ENCODE data around the gene SPAG17.

SPAG17 gene

GRCh38 chr1:118201524-118201923 is 16.5 kb upstream of the SPAG17 start:
- Mint-ChIP-seq H3K4me3 (no peak overlapping the region), H3K36me3 (ENCODE audit: insufficient read depth) (no peaks in the 10 kb centered on the region)
- no peak for ATAC-seq (replicated peaks)

DNA sequence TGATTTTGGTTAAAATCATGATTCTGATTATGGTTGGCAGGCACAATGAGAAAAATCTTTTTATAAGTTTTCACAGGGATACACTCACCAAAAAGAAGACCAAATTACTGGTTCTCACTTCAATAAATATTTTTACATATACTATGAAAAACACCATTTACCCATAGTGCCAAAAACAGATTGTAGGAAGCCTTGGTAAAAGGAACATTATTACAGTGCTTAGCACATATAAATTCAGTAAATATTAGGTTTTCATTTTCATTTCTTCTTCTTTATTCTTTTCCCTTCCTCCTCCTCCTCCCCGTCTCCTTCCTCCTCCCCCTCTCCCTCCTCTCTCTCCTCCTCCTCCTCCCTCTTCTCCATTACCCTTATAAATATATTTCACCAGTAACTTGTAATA is 15.8 kb upstream of the SPAG17 start:
- H3K27me3 Mint-ChIP-seq, result no peaks in the 10 kb centered on the region
- H3K36me3 Mint-ChIP-seq (ENCODE audit: insufficient read depth), result no peaks in the 10 kb centered on the region
- no peak overlapping the region for H3K27ac Mint-ChIP-seq
- H3K4me3 Mint-ChIP-seq, result no peak overlapping the region
- H3K9me3 Mint-ChIP-seq, result peaks cover 7 to 10% of the 10 kb centered on the region in 2 donors
- H3K4me1 Mint-ChIP-seq (ENCODE audit: low read depth in 2 of 2), result no peaks in the 10 kb centered on the region
- no peak for DNase-seq
- no peak for ATAC-seq (replicated peaks)

More at GRCh38 chr1:118201524-118201923, 16.5 kb upstream of the SPAG17 start:
- H3K4me1 Mint-ChIP-seq (ENCODE audit: low read depth in 2 of 2), result no peaks in the 10 kb centered on the region
- no peaks in the 10 kb centered on the region for H3K27me3 Mint-ChIP-seq
- peaks cover 7 to 10% of the 10 kb centered on the region in 2 donors for H3K9me3 Mint-ChIP-seq
- H3K27ac Mint-ChIP-seq, result no peak overlapping the region
- DNase-seq, result no peak

- DNase-seq (no peak), ATAC-seq (replicated peaks) (no peak)
- Mint-ChIP-seq H3K27me3 (peaks cover 0 to 5% of the 10 kb centered on the region in 2 donors), H3K36me3 (ENCODE audit: insufficient read depth) (no peaks in the 10 kb centered on the region), H3K9me3 (peaks cover 6 to 12% of the 10 kb centered on the region in 2 donors), H3K27ac (no peak overlapping the region), H3K4me3 (no peak overlapping the region), H3K4me1 (ENCODE audit: low read depth in 2 of 2) (no peaks in the 10 kb centered on the region)
Measured at GRCh38 chr1:118190561-118190960, 5.5 kb upstream of the SPAG17 start.

GRCh38 chr1:118189564-118189963 is 4.5 kb upstream of the SPAG17 start:
- Mint-ChIP-seq H3K36me3 (ENCODE audit: insufficient read depth) (no peaks in the 10 kb centered on the region), H3K4me1 (ENCODE audit: low read depth in 2 of 2) (peaks cover 0 to 2% of the 10 kb centered on the region in 2 donors), H3K9me3 (peaks cover 8 to 20% of the 10 kb centered on the region in 2 donors), H3K27me3 (peaks cover 0 to 15% of the 10 kb centered on the region in 2 donors), H3K27ac (no peak overlapping the region), H3K4me3 (no peak overlapping the region)
- no peak for ATAC-seq (replicated peaks)
- no peak for DNase-seq

GRCh38 chr1:118188411-118188810 is 3.4 kb upstream of the SPAG17 start:
- no peaks in the 10 kb centered on the region for H3K36me3 Mint-ChIP-seq (ENCODE audit: insufficient read depth)
- H3K27me3 Mint-ChIP-seq, result peaks cover 0 to 19% of the 10 kb centered on the region in 2 donors
- peaks cover 8 to 22% of the 10 kb centered on the region in 2 donors for H3K9me3 Mint-ChIP-seq
- ATAC-seq (replicated peaks), result no peak
- H3K4me3 Mint-ChIP-seq, result no peak overlapping the region
- H3K4me1 Mint-ChIP-seq (ENCODE audit: low read depth in 2 of 2), result peaks cover 0 to 5% of the 10 kb centered on the region in 2 donors
- DNase-seq, result no peak
- H3K27ac Mint-ChIP-seq, result no peak overlapping the region

GRCh38 chr1:118186026-118186425 is 998 bp upstream of the SPAG17 start:
- peaks cover 0 to 5% of the 10 kb centered on the region in 2 donors for H3K4me1 Mint-ChIP-seq (ENCODE audit: low read depth in 2 of 2)
- H3K27me3 Mint-ChIP-seq, result peaks cover 0 to 19% of the 10 kb centered on the region in 2 donors
- no peak overlapping the region for H3K27ac Mint-ChIP-seq
- H3K36me3 Mint-ChIP-seq (ENCODE audit: insufficient read depth), result no peaks in the 10 kb centered on the region
- DNase-seq, result no peak
- H3K4me3 Mint-ChIP-seq, result no peak overlapping the region
- H3K9me3 Mint-ChIP-seq, result peaks cover 5 to 14% of the 10 kb centered on the region in 2 donors
- no peak for ATAC-seq (replicated peaks)

- no peak for ATAC-seq (replicated peaks)
- Mint-ChIP-seq H3K27me3 (peaks cover 0 to 19% of the 10 kb centered on the region in 2 donors), H3K36me3 (ENCODE audit: insufficient read depth) (no peaks in the 10 kb centered on the region), H3K4me1 (ENCODE audit: low read depth in 2 of 2) (peaks cover 0 to 5% of the 10 kb centered on the region in 2 donors), H3K9me3 (peaks cover 5 to 14% of the 10 kb centered on the region in 2 donors), H3K27ac (no peak overlapping the region), H3K4me3 (no peak overlapping the region)
- DNase-seq, result no peak
Measured at GRCh38 chr1:118184739-118185083, 317 bp downstream of the SPAG17 start.

GRCh38 chr1:118183586-118183985 is 1.4 kb downstream of the SPAG17 start:
- no peaks in the 10 kb centered on the region for H3K36me3 Mint-ChIP-seq (ENCODE audit: insufficient read depth)
- no peak overlapping the region for H3K4me3 Mint-ChIP-seq
- H3K9me3 Mint-ChIP-seq, result peaks cover 5 to 14% of the 10 kb centered on the region in 2 donors
- H3K4me1 Mint-ChIP-seq (ENCODE audit: low read depth in 2 of 2), result peaks cover 0 to 5% of the 10 kb centered on the region in 2 donors
- H3K27ac Mint-ChIP-seq, result no peak overlapping the region
- peaks cover 0 to 19% of the 10 kb centered on the region in 2 donors for H3K27me3 Mint-ChIP-seq
- no peak for ATAC-seq (replicated peaks)
- no peak for DNase-seq

- ATAC-seq (replicated peaks) (no peak), DNase-seq (no peak)
- Mint-ChIP-seq H3K27me3 (no peaks in the 10 kb centered on the region), H3K9me3 (peaks cover 0 to 10% of the 10 kb centered on the region in 2 donors), H3K4me1 (ENCODE audit: low read depth in 2 of 2) (no peaks in the 10 kb centered on the region), H3K4me3 (no peak overlapping the region), H3K27ac (no peak overlapping the region), H3K36me3 (ENCODE audit: insufficient read depth) (no peaks in the 10 kb centered on the region)
Measured at GRCh38 chr1:118177998-118178397, 7.0 kb downstream of the SPAG17 start.

DNA sequence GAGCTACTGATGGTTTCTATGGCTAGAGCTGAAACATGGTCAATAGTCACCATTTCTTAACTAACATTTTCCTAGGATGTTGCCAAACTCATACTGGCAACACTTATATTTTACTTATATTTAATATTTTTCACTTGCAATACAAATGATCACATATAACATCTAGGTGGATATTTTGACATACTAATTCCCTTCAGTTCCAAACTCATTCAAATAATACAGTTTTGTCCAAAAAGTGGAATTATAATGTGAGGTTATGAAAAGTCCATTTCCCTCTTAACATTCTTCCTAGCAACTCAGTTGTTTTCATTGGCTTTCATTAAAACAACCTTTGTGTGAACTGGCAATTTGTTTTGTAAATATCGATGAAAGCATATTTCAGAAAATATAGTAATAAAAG is 16.0 kb downstream of the SPAG17 start:
- Mint-ChIP-seq H3K27me3 (no peaks in the 10 kb centered on the region), H3K36me3 (ENCODE audit: insufficient read depth) (no peaks in the 10 kb centered on the region), H3K4me3 (no peak overlapping the region), H3K4me1 (ENCODE audit: low read depth in 2 of 2) (no peaks in the 10 kb centered on the region), H3K9me3 (peaks cover 0 to 3% of the 10 kb centered on the region in 2 donors), H3K27ac (no peak overlapping the region)
- DNase-seq, result no peak
- ATAC-seq (replicated peaks), result no peak

- Mint-ChIP-seq H3K4me3 (no peak overlapping the region), H3K27ac (no peak overlapping the region), H3K9me3 (peaks cover 0 to 2% of the 10 kb centered on the region in 2 donors), H3K4me1 (ENCODE audit: low read depth in 2 of 2) (no peaks in the 10 kb centered on the region), H3K27me3 (peaks cover 0 to 4% of the 10 kb centered on the region in 2 donors), H3K36me3 (ENCODE audit: insufficient read depth) (no peaks in the 10 kb centered on the region)
- no peak for ATAC-seq (replicated peaks)
- DNase-seq, result no peak
Measured at GRCh38 chr1:118160806-118161205, 24.2 kb downstream of the SPAG17 start.

DNA sequence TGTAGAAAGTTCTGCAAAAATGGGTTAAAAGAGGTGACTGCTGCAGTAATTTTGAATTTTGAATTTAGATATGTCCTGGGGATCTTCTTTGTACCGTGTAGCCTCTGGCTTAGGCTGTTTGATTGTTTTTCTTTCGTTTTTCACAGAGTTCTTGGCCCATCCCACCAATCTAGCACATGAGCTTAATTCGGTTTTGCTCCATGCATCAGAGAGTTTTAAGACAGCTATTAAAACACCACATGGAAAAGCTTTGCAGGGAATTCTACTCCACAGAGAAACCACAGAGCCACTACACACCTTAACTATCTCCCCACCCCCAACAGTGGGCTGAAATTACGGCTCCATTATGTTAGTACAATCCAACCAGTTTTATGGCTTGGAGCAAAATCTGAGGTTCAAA is 25.5 kb downstream of the SPAG17 start:
- DNase-seq, result no peak
- Mint-ChIP-seq H3K27me3 (peaks cover 0 to 4% of the 10 kb centered on the region in 2 donors), H3K27ac (no peak overlapping the region), H3K4me1 (ENCODE audit: low read depth in 2 of 2) (no peaks in the 10 kb centered on the region), H3K4me3 (no peak overlapping the region), H3K9me3 (peaks cover 0 to 2% of the 10 kb centered on the region in 2 donors), H3K36me3 (ENCODE audit: insufficient read depth) (no peaks in the 10 kb centered on the region)
- ATAC-seq (replicated peaks), result no peak

DNA sequence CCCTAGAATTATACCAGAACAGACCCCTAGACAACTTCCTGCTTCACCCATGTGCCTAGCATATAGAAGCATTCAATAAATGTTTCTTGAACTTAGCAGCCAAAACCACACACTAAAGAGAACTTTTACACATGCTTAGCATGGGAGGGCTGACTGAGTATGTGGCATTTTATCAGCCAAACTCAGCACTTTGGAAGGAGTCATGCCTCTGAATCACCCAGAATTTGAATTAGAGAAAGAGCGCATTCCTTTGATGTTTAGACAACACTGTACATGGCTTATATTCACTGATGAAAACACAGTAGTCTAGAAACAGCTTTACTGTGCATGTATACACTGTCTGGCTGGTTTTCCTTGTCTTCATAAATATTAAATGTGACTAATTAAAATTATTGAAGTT is 26.1 kb downstream of the SPAG17 start:
- no peak overlapping the region for H3K4me3 Mint-ChIP-seq

GRCh38 chr1:118157506-118157905 is 27.5 kb downstream of the SPAG17 start:
- DNase-seq (no peak), ATAC-seq (replicated peaks) (no peak)
- H3K27ac Mint-ChIP-seq, result no peak overlapping the region
- H3K9me3 Mint-ChIP-seq, result peaks cover 0 to 2% of the 10 kb centered on the region in 2 donors
- peaks cover 0 to 4% of the 10 kb centered on the region in 2 donors for H3K27me3 Mint-ChIP-seq
- H3K36me3 Mint-ChIP-seq (ENCODE audit: insufficient read depth), result no peaks in the 10 kb centered on the region
- H3K4me3 Mint-ChIP-seq, result no peak overlapping the region
- no peaks in the 10 kb centered on the region for H3K4me1 Mint-ChIP-seq (ENCODE audit: low read depth in 2 of 2)

More for the DNA sequence above, 26.1 kb downstream of the SPAG17 start:
- ATAC-seq (replicated peaks) (no peak), DNase-seq (no peak)
- no peak overlapping the region for H3K27ac Mint-ChIP-seq
- H3K9me3 Mint-ChIP-seq, result peaks cover 0 to 2% of the 10 kb centered on the region in 2 donors
- no peaks in the 10 kb centered on the region for H3K4me1 Mint-ChIP-seq (ENCODE audit: low read depth in 2 of 2)
- H3K36me3 Mint-ChIP-seq (ENCODE audit: insufficient read depth), result no peaks in the 10 kb centered on the region
- peaks cover 0 to 4% of the 10 kb centered on the region in 2 donors for H3K27me3 Mint-ChIP-seq

DNA sequence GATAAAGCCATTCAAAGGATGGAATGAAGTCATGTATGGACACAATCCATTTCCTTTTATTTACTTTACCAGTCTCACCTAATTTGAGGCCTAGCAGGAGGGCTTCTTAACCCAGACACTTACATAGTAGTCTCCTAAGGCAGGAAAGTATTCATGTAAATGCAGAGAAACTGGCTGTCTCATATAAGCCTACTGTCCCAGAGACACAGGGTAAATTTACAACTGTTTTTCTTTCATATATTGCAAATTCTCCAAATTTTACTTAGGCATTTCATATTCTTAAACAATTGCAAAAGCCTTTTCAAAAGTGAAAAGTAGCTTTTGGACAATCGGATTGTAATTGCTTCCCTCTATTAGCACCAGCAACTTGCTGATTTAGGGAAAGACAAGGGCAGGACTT is 29.9 kb downstream of the SPAG17 start:
- no peak for DNase-seq
- ATAC-seq (replicated peaks), result no peak
- H3K9me3 Mint-ChIP-seq, result no peaks in the 10 kb centered on the region
- no peaks in the 10 kb centered on the region for H3K36me3 Mint-ChIP-seq (ENCODE audit: insufficient read depth)
- no peak overlapping the region for H3K27ac Mint-ChIP-seq
- peaks cover 0 to 4% of the 10 kb centered on the region in 2 donors for H3K27me3 Mint-ChIP-seq
- no peaks in the 10 kb centered on the region for H3K4me1 Mint-ChIP-seq (ENCODE audit: low read depth in 2 of 2)
- H3K4me3 Mint-ChIP-seq, result no peak overlapping the region
